NB4 (cell line): ENCODE results near the gene USP30.

Experiments used
- MYC ChIP-seq: IDR thresholded peaks from 2 replicates; pipeline ENCODE4 v1.6.1; 2011; ENCODE audit warnings: low read depth, low read length
- POLR2A ChIP-seq: IDR thresholded peaks from 2 replicates; pipeline ENCODE4 v1.6.1; 2011; ENCODE audit warnings: mild to moderate bottlenecking; ENCODE audit not compliant: insufficient read length; ENCODE audit errors: extremely low read depth
- TF ChIP-seq, protein P1 (sequence below): IDR thresholded peaks from one replicate; pipeline ENCODE4 v1.5.1; 2012; ENCODE audit warnings: low read depth, low read length

DNA sequence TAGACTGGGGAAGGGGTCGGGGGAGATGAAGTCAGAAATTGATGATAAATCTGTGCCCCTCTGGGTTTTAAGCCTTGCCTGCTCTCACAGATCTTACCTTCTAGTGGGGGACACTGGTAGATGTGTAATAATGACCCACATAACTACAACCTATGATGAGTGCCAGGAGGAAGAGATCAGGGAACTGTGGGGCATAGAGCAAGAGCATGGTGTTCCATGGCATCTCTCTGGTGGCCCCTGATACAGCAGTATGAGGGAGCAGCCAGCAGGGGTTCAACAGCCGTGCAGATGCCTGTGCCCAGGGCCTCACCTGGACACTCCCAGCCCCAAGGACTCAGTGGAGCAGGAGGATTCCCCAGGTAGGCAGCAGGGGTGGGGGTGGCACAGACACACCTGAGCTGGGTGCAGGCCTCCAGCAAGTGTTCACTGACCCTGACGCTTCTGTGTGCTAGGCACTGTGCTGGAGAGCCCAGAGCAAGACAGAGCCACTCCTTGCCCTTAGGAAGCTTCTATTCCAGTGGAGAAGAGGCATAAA is 69.0 kb downstream of the USP30 start:
- TF ChIP-seq, protein P1, sequence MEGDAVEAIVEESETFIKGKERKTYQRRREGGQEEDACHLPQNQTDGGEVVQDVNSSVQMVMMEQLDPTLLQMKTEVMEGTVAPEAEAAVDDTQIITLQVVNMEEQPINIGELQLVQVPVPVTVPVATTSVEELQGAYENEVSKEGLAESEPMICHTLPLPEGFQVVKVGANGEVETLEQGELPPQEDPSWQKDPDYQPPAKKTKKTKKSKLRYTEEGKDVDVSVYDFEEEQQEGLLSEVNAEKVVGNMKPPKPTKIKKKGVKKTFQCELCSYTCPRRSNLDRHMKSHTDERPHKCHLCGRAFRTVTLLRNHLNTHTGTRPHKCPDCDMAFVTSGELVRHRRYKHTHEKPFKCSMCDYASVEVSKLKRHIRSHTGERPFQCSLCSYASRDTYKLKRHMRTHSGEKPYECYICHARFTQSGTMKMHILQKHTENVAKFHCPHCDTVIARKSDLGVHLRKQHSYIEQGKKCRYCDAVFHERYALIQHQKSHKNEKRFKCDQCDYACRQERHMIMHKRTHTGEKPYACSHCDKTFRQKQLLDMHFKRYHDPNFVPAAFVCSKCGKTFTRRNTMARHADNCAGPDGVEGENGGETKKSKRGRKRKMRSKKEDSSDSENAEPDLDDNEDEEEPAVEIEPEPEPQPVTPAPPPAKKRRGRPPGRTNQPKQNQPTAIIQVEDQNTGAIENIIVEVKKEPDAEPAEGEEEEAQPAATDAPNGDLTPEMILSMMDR = no peak
- TF ChIP-seq MYC = no peak
- TF ChIP-seq POLR2A = no peak
